GM19324 (cell line): Measurements from ENCODE around the gene EARS2.
"Not testable (repeated sequence)": the region's sequence is repeated elsewhere in the genome, so short reads cannot be mapped to it uniquely, and the experiment has no call there.

Experiments used
- ATAC-seq: cut with Tn5 transposase; IDR thresholded peaks from one replicate; pipeline ENCODE4 v1.9.1; 2021; ENCODE audit warnings: mild to moderate bottlenecking, moderate library complexity; ENCODE audit not compliant: unreplicated experiment, low FRiP score

Gene EARS2

GRCh38 chr16:23485841-23486240, 71.3 kb downstream of the EARS2 start:
- no peak for ATAC-seq

- no peak for ATAC-seq
These were observed 71.9 kb downstream of the EARS2 start for GRCh38 chr16:23485257-23485614.

- no peak for ATAC-seq
These were observed 72.5 kb downstream of the EARS2 start for GRCh38 chr16:23484510-23485256.

GRCh38 chr16:23483492-23483891, 73.7 kb downstream of the EARS2 start:
- not testable (repeated sequence) for ATAC-seq

GRCh38 chr16:23482778-23483177, 74.4 kb downstream of the EARS2 start:
- ATAC-seq = no peak

- no peak for ATAC-seq
These were observed 76.9 kb downstream of the EARS2 start for GRCh38 chr16:23480257-23480656.

- no peak for ATAC-seq
These were observed 78.0 kb downstream of the EARS2 start for GRCh38 chr16:23479138-23479537.

GRCh38 chr16:23478566-23478965, 78.6 kb downstream of the EARS2 start:
- ATAC-seq = no peak

- ATAC-seq = no peak
These were observed 80.9 kb downstream of the EARS2 start for GRCh38 chr16:23476289-23476688.
